Psoas muscle (tissue), 8 donors: ENCODE measurements around the gene SESN3. TPM values are rescaled to one million over a fixed set of nuclear protein-coding genes. Genes with fewer than 3 reads are reported as not detected.

Experiments
- ATAC-seq, 4 donors: fragments of 200-7000 bp; cut with Tn5 transposase; one replicate each; pipeline ENCODE4 v1.9.1; 2020; ENCODE audit warnings: moderate library complexity in 3 of 4, mild to moderate bottlenecking in 2 of 4
- DNase-seq, 2 donors: peaks; one replicate each; pipeline ENCODE4 v3.0.0-alpha.2; 2020
- H3K27ac ChIP-seq: fragments of 200-600 bp; one replicate; pipeline ENCODE4 v1.8.0; 2022
- H3K27me3 ChIP-seq, 3 donors: fragments of 200-600 bp in 1 of 3; one replicate each; pipeline versions ENCODE4 v1.6.1 to v1.8.0; 2013 to 2022; ENCODE audit warnings: low read length in 2 of 3, mild to moderate bottlenecking in 2 of 3, moderate library complexity in 1 of 3; ENCODE audit not compliant: insufficient read depth in 3 of 3
- H3K36me3 ChIP-seq, 2 donors: fragments of 200-600 bp in 1 of 2; one replicate each; pipeline versions ENCODE4 v1.6.1 to v1.8.0; 2013 to 2022; ENCODE audit warnings: low read depth in 1 of 2, mild to moderate bottlenecking in 1 of 2, moderate library complexity in 1 of 2; ENCODE audit not compliant: insufficient read depth in 1 of 2
- H3K4me1 ChIP-seq: fragments of 200-600 bp; one replicate; pipeline ENCODE4 v1.8.0; 2022
- H3K4me3 ChIP-seq: fragments of 200-600 bp; one replicate; pipeline ENCODE4 v1.8.0; 2022; ENCODE audit warnings: mild to moderate bottlenecking
- H3K9me3 ChIP-seq: fragments of 200-600 bp; one replicate; pipeline ENCODE4 v1.8.0; 2022
- WGBS, 3 donors: extraction: QIAGEN DNeasy Blood & Tissue Kit; methylation state at CpG; one replicate each; pipeline versions ENCODE4 v1.1.6 to v1.1.7; 2013; 5-methylcytosine and 5-hydroxymethylcytosine counted together
- intact Hi-C, 2 donors: fragments of 100-400 bp; cut with DNase I; formaldehyde crosslinking; loops; one replicate each; pipeline versions ENCODE4 v1.11.0 to v1.14.2; 2022
- polyA plus RNA-seq, 3 donors: library from polyadenylated mRNA; stranded (reverse); fragments of 200-250 nt; gene quantifications; one replicate each; pipeline ENCODE4 v1.2.3, GENCODE V29; 2013
- total RNA-seq, 4 donors: library from RNA; stranded (reverse); fragmentation: NEBNext Ultra II Directional in 2 of 4; extraction: Animal tissue kit (Norgen Biotek cat#: 25700) in 2 of 4; gene quantifications; one replicate each; pipeline versions ENCODE4 v1.2.1 to v1.2.4, GENCODE V29; 2021 to 2023
- TF ChIP-seq, protein P1 (sequence below): fragments of 200-600 bp; IDR thresholded peaks from one replicate; pipeline ENCODE4 v1.8.0; 2022; ENCODE audit warnings: antibody characterized with exemption
- donor health status: healthy with polysubstance abuse.
- donor health status: DM: no; HTN: no; CAD: no; lungs with moderate emphysema.
- donor health status: Bipolar disorder and iron deficiency.
- donor health status: healthy.
- donor health status: DM: yes; HTN: yes; CAD: no.
- donor health status: DM: no; HTN: no; CAD: no.
- donor health status: DM: no; HTN: no; CAD: no.
- donor health status: DM: yes; HTN: yes; CAD: no.

The SESN3 gene
- total and polyA plus RNA-seq, 7 donors: 0.92 to 94.6 (median 5.3) TPM

DNA sequence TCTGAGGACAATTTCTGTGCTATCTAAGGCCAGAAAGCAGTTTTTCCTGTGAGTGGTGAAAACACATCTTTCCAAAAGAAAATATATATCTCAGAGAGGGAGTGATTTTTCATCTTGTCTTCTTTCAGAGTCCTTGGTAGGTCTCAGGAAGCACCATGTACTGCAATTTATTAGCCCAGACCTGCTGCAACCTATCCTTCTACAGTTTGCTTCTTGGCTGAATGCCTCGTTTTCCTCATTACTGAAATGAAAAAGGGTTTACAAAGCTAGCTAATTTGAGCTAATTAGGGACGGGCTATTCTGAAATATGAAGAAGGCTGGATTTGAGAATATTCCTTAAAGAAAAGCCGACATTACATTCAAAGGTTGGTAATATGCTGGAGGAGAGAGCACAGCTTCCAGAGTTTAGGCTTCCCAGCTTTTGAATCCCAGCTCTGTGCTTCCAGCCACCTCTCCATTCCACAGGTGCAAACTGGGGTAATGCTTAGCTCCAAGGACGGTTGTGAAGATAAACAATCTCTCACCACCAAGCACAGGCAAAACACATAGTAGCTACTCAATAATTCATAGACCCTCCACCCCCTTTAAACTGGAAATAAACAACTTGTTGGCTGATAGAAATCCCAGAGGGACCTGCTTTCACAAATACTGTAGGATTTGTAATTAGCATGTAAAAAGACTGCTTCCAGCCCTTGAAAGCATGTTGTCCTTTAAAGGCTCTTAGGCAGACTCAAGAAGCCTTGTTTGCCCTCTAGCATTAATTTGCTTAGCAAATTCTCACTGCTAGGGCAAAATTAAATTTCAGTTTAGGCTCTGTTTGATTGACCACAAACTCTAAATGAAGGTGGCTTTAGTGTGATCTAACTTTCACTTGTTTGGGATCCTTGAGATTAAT, 24.5 kb upstream of the SESN3 start:
- Histone ChIP-seq H3K27me3 (no peaks in the 10 kb centered on the region), H3K9me3 (no peaks in the 10 kb centered on the region), H3K4me3 (no peak overlapping the region), H3K4me1 (peaks cover 5% of the 10 kb centered on the region), H3K27ac (no peak overlapping the region), H3K36me3 (no peaks in the 10 kb centered on the region)
- no peak for DNase-seq
- 63 to 74% (median 72%) methylated on average over 4 of the region's 4 CpGs for WGBS, 3 donors
- TF ChIP-seq, protein P1, sequence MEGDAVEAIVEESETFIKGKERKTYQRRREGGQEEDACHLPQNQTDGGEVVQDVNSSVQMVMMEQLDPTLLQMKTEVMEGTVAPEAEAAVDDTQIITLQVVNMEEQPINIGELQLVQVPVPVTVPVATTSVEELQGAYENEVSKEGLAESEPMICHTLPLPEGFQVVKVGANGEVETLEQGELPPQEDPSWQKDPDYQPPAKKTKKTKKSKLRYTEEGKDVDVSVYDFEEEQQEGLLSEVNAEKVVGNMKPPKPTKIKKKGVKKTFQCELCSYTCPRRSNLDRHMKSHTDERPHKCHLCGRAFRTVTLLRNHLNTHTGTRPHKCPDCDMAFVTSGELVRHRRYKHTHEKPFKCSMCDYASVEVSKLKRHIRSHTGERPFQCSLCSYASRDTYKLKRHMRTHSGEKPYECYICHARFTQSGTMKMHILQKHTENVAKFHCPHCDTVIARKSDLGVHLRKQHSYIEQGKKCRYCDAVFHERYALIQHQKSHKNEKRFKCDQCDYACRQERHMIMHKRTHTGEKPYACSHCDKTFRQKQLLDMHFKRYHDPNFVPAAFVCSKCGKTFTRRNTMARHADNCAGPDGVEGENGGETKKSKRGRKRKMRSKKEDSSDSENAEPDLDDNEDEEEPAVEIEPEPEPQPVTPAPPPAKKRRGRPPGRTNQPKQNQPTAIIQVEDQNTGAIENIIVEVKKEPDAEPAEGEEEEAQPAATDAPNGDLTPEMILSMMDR: no peak
- ATAC-seq: no peak
- intact Hi-C loops: loop anchor here in 1 of 2 donors (5.0 kb wide), 1 partner anchor 82 kb away; no protein-coding TSS in a partner anchor

DNA sequence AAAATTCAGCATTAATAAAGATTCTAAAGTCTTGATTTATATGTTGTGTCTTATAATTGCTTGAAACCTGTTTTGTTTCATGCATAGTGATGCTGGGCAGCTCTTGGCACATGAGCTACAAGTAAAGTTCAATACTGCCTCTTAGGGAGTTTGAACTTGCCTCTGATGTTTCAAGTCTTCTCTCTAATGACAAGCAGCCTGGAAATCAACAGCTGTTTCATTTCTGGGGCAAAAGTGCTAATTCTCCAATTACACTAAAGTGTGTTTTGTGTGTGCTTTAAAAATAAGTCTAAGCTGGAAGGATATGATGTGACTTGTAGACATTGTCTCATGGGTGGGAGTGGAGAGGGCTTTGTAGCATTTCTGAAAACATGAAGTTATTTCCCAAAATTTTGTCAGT, 23.7 kb upstream of the SESN3 start:
- H3K4me3 ChIP-seq: peak overlapping the region; percentile 47
- no peaks in the 10 kb centered on the region for H3K36me3 ChIP-seq
- peaks cover 5% of the 10 kb centered on the region for H3K4me1 ChIP-seq
- no peak overlapping the region for H3K27ac ChIP-seq
- TF ChIP-seq, protein P1: no peak
- DNase-seq: no peak
- H3K27me3 ChIP-seq: no peaks in the 10 kb centered on the region
- intact Hi-C loops: loop anchor here in 1 of 2 donors (5.0 kb wide), 1 partner anchor 83 kb away; no protein-coding TSS in a partner anchor
- no peak for ATAC-seq
- H3K9me3 ChIP-seq: no peaks in the 10 kb centered on the region

DNA sequence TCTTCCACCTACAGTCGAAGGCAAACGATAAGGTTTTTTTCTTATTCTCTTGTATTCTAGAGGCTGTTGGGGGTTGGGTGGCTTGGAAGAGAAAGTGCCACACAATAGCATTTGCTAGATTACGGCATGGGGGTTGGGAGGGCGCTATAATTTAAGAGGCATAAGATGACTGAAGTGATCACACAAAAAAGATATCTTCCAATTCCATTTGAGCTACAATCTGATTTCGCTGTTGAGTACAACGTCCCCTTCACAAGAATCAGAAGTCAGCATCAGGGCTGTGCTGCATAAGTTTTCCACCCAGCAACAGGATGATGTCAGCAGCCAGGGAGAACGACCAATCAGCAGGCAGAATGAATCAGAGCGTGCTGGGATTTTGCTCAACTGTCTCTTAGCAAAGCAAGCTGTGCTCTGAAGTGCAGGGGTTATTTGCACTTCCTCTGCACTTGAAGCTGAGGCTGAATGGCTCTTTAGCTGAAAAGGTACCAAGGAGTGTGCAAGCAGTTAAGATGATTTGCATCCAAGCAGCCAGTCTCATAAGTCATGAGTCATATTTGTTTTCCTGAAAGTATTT, 23.2 kb upstream of the SESN3 start:
- H3K36me3 ChIP-seq: no peaks in the 10 kb centered on the region
- no peaks in the 10 kb centered on the region for H3K9me3 ChIP-seq
- TF ChIP-seq, protein P1: no peak
- peaks cover 5% of the 10 kb centered on the region for H3K4me1 ChIP-seq
- intact Hi-C loops: no loop called here
- H3K27me3 ChIP-seq: no peaks in the 10 kb centered on the region
- peak overlapping the region; percentile 47 for H3K4me3 ChIP-seq
- no peak overlapping the region for H3K27ac ChIP-seq
- DNase-seq: peak; percentile 69 to 73
- peak; percentile 96 to 100 (median 99) for ATAC-seq
- 2 to 4% (median 2%) methylated on average over 8 of the region's 8 CpGs for WGBS, 3 donors

DNA sequence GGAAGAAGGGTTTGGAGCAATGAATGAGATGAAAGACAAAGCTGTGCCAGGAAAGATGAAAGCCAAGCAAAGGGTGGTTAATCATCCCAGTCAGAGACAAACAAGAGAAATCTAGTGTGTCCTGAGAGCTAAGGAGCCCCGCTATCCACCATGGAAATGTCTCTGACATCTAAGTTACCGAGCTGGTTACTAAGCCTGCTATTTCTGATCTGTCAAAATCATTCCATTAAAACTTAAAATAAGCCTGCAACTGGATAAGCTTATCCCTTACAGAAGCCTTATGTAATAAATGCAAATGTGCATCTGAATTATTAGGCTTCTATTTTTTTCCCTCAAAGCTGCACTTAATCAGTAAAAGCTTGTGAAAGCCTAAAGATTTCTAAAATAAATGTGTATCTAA, 22.1 kb upstream of the SESN3 start:
- intact Hi-C loops: no loop called here
- no peaks in the 10 kb centered on the region for H3K36me3 ChIP-seq
- TF ChIP-seq, protein P1: no peak
- no peak for DNase-seq
- no peaks in the 10 kb centered on the region for H3K9me3 ChIP-seq
- ATAC-seq: no peak
- no peak overlapping the region for H3K4me3 ChIP-seq
- H3K27ac ChIP-seq: no peak overlapping the region
- peaks cover 5% of the 10 kb centered on the region for H3K4me1 ChIP-seq
- H3K27me3 ChIP-seq: no peaks in the 10 kb centered on the region
- WGBS, 3 donors: 67 to 92% (median 74%) methylated on average over 2 of the region's 2 CpGs
